HL-60/S4 treated with phorbol 12-myristate 13-acetate at 8.2 ng/mL for 4 days and 3 days (cell line): ENCODE results near the gene UBE2Q1.

Experiments
- in situ Hi-C: fragments of 300-500 bp; cut with MboI; formaldehyde crosslinking; loops from 2 replicates; pipeline ENCODE4 v1.15.0; 2022; ENCODE audit warnings: low sequenced_read_pairs

UBE2Q1 gene

GRCh38 chr1:154512760-154513159 lies 45.7 kb downstream of the UBE2Q1 start:
- in situ Hi-C loops, result no loop called here

- in situ Hi-C loops, result no loop called here
These were observed 54.6 kb downstream of the UBE2Q1 start for GRCh38 chr1:154503898-154504297.

GRCh38 chr1:154502744-154503115 lies 55.7 kb downstream of the UBE2Q1 start:
- in situ Hi-C loops, result no loop called here

- in situ Hi-C loops, result no loop called here
These were observed 56.3 kb downstream of the UBE2Q1 start, which contains the start of the genes SHE and TDRD10 for GRCh38 chr1:154502066-154502743. Gene SHE, minus strand, starts transcription at chr1:154502412. Its CDS starts 386 bp downstream, at chr1:154502026. Gene TDRD10, plus strand, starts transcription at chr1:154502219. Its CDS starts 4,685 bp downstream, at chr1:154506904.

GRCh38 chr1:154501423-154502065 lies 56.9 kb downstream of the UBE2Q1 start:
- in situ Hi-C loops, result no loop called here

GRCh38 chr1:154500533-154500932 lies 57.9 kb downstream of the UBE2Q1 start:
- in situ Hi-C loops, result no loop called here

GRCh38 chr1:154499446-154499845 lies 59.0 kb downstream of the UBE2Q1 start:
- in situ Hi-C loops, result no loop called here
